ENCODE measurements around the gene SEMA5A. TPM values are rescaled to one million over a fixed set of nuclear protein-coding genes. Genes with fewer than 3 reads are reported as not detected.

SEMA5A gene
- total RNA-seq, 1 experiment from 2014 or later: 22.3 TPM

GRCh38 chr5:9098990-9099389, 446.9 kb downstream of the SEMA5A start:
- H3K36me3 ChIP-seq: no peaks in the 10 kb centered on the region
- H3K4me3 ChIP-seq: no peak overlapping the region
- DNase-seq: no peak
- H3K27me3 ChIP-seq: no peaks in the 10 kb centered on the region
- no peaks in the 10 kb centered on the region for H3K9me3 ChIP-seq

- no peak for DNase-seq
Measured at GRCh38 chr5:9094582-9094981, 451.3 kb downstream of the SEMA5A start.

GRCh38 chr5:9091896-9092662, 453.8 kb downstream of the SEMA5A start:
- Histone ChIP-seq H3K4me3 (no peak overlapping the region), H3K27me3 (no peaks in the 10 kb centered on the region), H3K36me3 (no peaks in the 10 kb centered on the region; the same call in 1 of the 2 replicates), H3K9me3 (no peaks in the 10 kb centered on the region)
- DNase-seq: no peak

More at GRCh38 chr5:9094582-9094981, 451.3 kb downstream of the SEMA5A start:
- Histone ChIP-seq H3K27me3 (no peaks in the 10 kb centered on the region), H3K4me3 (no peak overlapping the region), H3K36me3 (no peaks in the 10 kb centered on the region; the same call in 1 of the 2 replicates), H3K9me3 (no peaks in the 10 kb centered on the region)

- Histone ChIP-seq H3K4me3 (no peak overlapping the region), H3K9me3 (0 out of 2 replicates have a peak, but pooled peaks cover 2% of the 10 kb centered on the region), H3K36me3 (peaks cover 6% of the 10 kb centered on the region), H3K27me3 (no peaks in the 10 kb centered on the region)
- no peak for DNase-seq
Measured at GRCh38 chr5:9090381-9091026, 455.4 kb downstream of the SEMA5A start.

GRCh38 chr5:9089893-9090292, 456.0 kb downstream of the SEMA5A start:
- Histone ChIP-seq H3K4me3 (no peak overlapping the region), H3K36me3 (peaks cover 7% of the 10 kb centered on the region), H3K27me3 (no peaks in the 10 kb centered on the region), H3K9me3 (0 out of 2 replicates have a peak, but pooled peaks cover 2% of the 10 kb centered on the region)
- no peak for DNase-seq

GRCh38 chr5:9082996-9083395, 462.9 kb downstream of the SEMA5A start:
- H3K27me3 ChIP-seq: no peaks in the 10 kb centered on the region
- H3K36me3 ChIP-seq: peaks cover 7% of the 10 kb centered on the region
- no peak overlapping the region for H3K4me3 ChIP-seq
- DNase-seq: no peak
- 0 out of 2 replicates have a peak, but pooled peaks cover 2% of the 10 kb centered on the region for H3K9me3 ChIP-seq

- H3K36me3 ChIP-seq: no peaks in the 10 kb centered on the region
- no peak for DNase-seq
- H3K4me3 ChIP-seq: no peak overlapping the region
- H3K27me3 ChIP-seq: no peaks in the 10 kb centered on the region
- H3K9me3 ChIP-seq: no peaks in the 10 kb centered on the region
Measured at GRCh38 chr5:9072701-9073100, 473.2 kb downstream of the SEMA5A start.

GRCh38 chr5:9071524-9071923, 474.4 kb downstream of the SEMA5A start:
- no peaks in the 10 kb centered on the region for H3K36me3 ChIP-seq
- H3K9me3 ChIP-seq: no peaks in the 10 kb centered on the region
- no peak for DNase-seq
- no peaks in the 10 kb centered on the region for H3K27me3 ChIP-seq
- H3K4me3 ChIP-seq: no peak overlapping the region

GRCh38 chr5:9071074-9071473, 474.8 kb downstream of the SEMA5A start:
- no peaks in the 10 kb centered on the region for H3K27me3 ChIP-seq
- no peak for DNase-seq
- H3K9me3 ChIP-seq: no peaks in the 10 kb centered on the region
- peaks cover 2% of the 10 kb centered on the region; the same call in 1 of the 2 replicates for H3K36me3 ChIP-seq
- no peak overlapping the region for H3K4me3 ChIP-seq

GRCh38 chr5:9069650-9070049, 476.2 kb downstream of the SEMA5A start:
- Histone ChIP-seq H3K4me3 (no peak overlapping the region), H3K9me3 (no peaks in the 10 kb centered on the region), H3K36me3 (peaks cover 8% of the 10 kb centered on the region; the same call in 1 of the 2 replicates), H3K27me3 (no peaks in the 10 kb centered on the region)
- DNase-seq: peak; percentile 50

- Histone ChIP-seq H3K4me3 (no peak overlapping the region), H3K27me3 (no peaks in the 10 kb centered on the region), H3K9me3 (no peaks in the 10 kb centered on the region), H3K36me3 (peaks cover 14% of the 10 kb centered on the region)
- DNase-seq: no peak
Measured at GRCh38 chr5:9067154-9067553, 478.7 kb downstream of the SEMA5A start.

- DNase-seq: no peak
- Histone ChIP-seq H3K36me3 (peaks cover 14% of the 10 kb centered on the region), H3K4me3 (no peak overlapping the region), H3K9me3 (no peaks in the 10 kb centered on the region), H3K27me3 (no peaks in the 10 kb centered on the region)
Measured at GRCh38 chr5:9066349-9066748, 479.5 kb downstream of the SEMA5A start.

- Histone ChIP-seq H3K27me3 (no peaks in the 10 kb centered on the region), H3K4me3 (no peak overlapping the region), H3K9me3 (no peaks in the 10 kb centered on the region), H3K36me3 (peaks cover 14% of the 10 kb centered on the region)
- DNase-seq: no peak
Measured at GRCh38 chr5:9063615-9064245, 482.1 kb downstream of the SEMA5A start.

GRCh38 chr5:9062873-9063272, 483.0 kb downstream of the SEMA5A start:
- Histone ChIP-seq H3K4me3 (no peak overlapping the region), H3K9me3 (no peaks in the 10 kb centered on the region), H3K36me3 (peaks cover 14% of the 10 kb centered on the region), H3K27me3 (no peaks in the 10 kb centered on the region)
- no peak for DNase-seq

- Histone ChIP-seq H3K27me3 (no peaks in the 10 kb centered on the region), H3K9me3 (no peaks in the 10 kb centered on the region), H3K4me3 (no peak overlapping the region), H3K36me3 (peaks cover 9% of the 10 kb centered on the region)
- peak; percentile 98 for DNase-seq
Measured at GRCh38 chr5:9059920-9060691, 485.8 kb downstream of the SEMA5A start.

- no peaks in the 10 kb centered on the region for H3K9me3 ChIP-seq
- DNase-seq: peak; percentile 56
- no peak overlapping the region for H3K4me3 ChIP-seq
- no peaks in the 10 kb centered on the region for H3K27me3 ChIP-seq
- H3K36me3 ChIP-seq: peaks cover 13% of the 10 kb centered on the region
Measured at GRCh38 chr5:9058666-9059065, 487.2 kb downstream of the SEMA5A start.

- no peak overlapping the region for H3K4me3 ChIP-seq
- H3K9me3 ChIP-seq: no peaks in the 10 kb centered on the region
- H3K36me3 ChIP-seq: peaks cover 17% of the 10 kb centered on the region
- H3K27me3 ChIP-seq: no peaks in the 10 kb centered on the region
- no peak for DNase-seq
Measured at GRCh38 chr5:9058161-9058560, 487.7 kb downstream of the SEMA5A start.
